Effector memory CD8-positive, alpha-beta T cell (primary cell): ENCODE results near the gene MTUS2.

Source experiments
- ATAC-seq: fragments of 150-1000 bp; cut with Tn5 transposase; replicated peaks from 2 replicates; pipeline ENCODE4 v1.10.0; 2021; ENCODE audit warnings: mild to moderate bottlenecking, moderate library complexity
- DNase-seq, 3 experiments: peaks; one replicate each; pipeline ENCODE4 v3.0.0; 2021
- H3K27ac Mint-ChIP-seq, 2 donors: one replicate each; pipeline ENCODE4 v1.8.0; 2022; ENCODE audit warnings: mild to moderate bottlenecking in 2 of 2, mixed read lengths in 2 of 2, moderate library complexity in 2 of 2
- H3K27me3 Mint-ChIP-seq, 2 donors: one replicate each; pipeline ENCODE4 v1.8.0; 2022; ENCODE audit warnings: mixed read lengths in 2 of 2
- H3K36me3 Mint-ChIP-seq: one replicate; pipeline ENCODE4 v1.8.0; 2022; ENCODE audit warnings: mild to moderate bottlenecking, moderate library complexity, mixed read lengths; ENCODE audit not compliant: insufficient read depth
- H3K4me1 Mint-ChIP-seq, 2 donors: one replicate each; pipeline ENCODE4 v1.8.0; 2022; ENCODE audit warnings: low read depth in 2 of 2, mixed read lengths in 2 of 2
- H3K4me3 Mint-ChIP-seq, 2 donors: one replicate each; pipeline ENCODE4 v1.8.0; 2022; ENCODE audit warnings: mild to moderate bottlenecking in 2 of 2, mixed read lengths in 2 of 2, moderate library complexity in 2 of 2
- H3K9me3 Mint-ChIP-seq, 2 donors: one replicate each; pipeline ENCODE4 v1.8.0; 2022; ENCODE audit warnings: mixed read lengths in 2 of 2

The MTUS2 gene

DNA sequence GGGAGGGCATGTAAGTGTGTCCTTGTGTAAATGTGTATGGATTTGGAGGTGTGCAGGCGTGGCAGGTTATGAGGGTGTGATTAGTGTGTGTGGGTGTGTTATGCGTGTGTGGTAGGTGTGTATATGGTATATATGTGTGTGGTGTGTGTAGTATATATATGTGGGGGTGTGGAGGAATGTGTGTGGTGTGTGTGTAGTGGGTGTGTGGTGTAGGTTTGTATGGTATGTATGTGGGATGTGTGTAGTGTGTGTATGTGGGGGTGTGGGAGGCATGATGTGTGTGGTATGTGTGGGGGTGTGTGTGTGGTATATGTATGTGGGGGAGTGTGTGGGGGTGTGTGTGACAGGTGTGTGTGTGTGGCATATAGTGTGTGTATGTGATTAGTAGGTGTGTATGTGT, 671.1 kb downstream of the MTUS2 start:
- ATAC-seq (no peak), DNase-seq (no peak)
- Mint-ChIP-seq H3K27me3 (peaks cover 21 to 25% of the 10 kb centered on the region in 2 donors), H3K36me3 (no peaks in the 10 kb centered on the region), H3K4me1 (peaks cover 0 to 4% of the 10 kb centered on the region in 2 donors), H3K9me3 (no peaks in the 10 kb centered on the region), H3K27ac (no peak overlapping the region), H3K4me3 (no peak overlapping the region)

DNA sequence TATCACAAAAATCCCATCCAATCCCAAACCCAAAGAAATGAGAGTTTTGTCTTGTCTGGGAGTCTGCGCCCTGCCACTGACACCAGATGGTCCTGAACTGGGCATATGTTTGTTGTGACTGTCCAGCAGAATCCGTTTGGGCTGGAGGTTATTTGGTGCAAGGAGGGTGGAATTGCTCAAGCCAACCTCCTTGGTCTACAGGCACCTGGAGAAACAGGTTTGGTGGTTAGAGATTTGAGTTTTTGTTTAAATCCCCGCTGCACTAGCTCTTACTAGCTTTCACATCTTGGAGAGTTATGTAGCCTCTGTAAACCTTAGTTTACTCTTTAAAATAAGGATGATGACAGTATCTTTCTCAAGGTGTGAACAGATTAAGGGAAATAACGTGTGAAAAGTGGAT, 673.7 kb downstream of the MTUS2 start:
- H3K27me3 Mint-ChIP-seq, result peaks cover 26 to 39% of the 10 kb centered on the region in 2 donors
- H3K36me3 Mint-ChIP-seq, result no peaks in the 10 kb centered on the region
- peaks cover 0 to 7% of the 10 kb centered on the region in 2 donors for H3K4me1 Mint-ChIP-seq
- no peak for DNase-seq
- no peak for ATAC-seq
- H3K27ac Mint-ChIP-seq, result no peak overlapping the region
- no peak overlapping the region for H3K4me3 Mint-ChIP-seq
- no peaks in the 10 kb centered on the region for H3K9me3 Mint-ChIP-seq

DNA sequence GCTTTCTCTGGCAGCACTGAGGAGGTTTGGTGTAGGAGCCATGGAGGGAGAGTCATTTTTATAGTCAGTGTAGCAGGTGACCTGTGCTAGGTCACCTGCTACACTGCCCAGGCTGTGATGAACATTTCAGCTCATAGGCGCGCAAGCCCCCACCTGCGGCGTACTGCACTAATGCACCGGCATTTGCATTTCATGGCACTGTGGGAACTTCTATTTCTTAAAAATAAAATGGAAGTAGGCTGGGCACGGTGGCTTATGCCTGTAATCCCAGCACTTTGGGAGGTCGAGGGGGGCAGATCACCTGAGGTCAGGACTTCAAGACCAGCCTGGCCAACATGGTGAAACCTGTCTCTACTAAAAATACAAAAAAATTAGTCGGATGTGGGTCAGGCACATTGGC, 674.4 kb downstream of the MTUS2 start:
- H3K4me3 Mint-ChIP-seq, result no peak overlapping the region
- H3K4me1 Mint-ChIP-seq, result peaks cover 0 to 7% of the 10 kb centered on the region in 2 donors
- no peaks in the 10 kb centered on the region for H3K9me3 Mint-ChIP-seq
- ATAC-seq (no peak), DNase-seq (no peak)
- H3K27me3 Mint-ChIP-seq, result peaks cover 25 to 39% of the 10 kb centered on the region in 2 donors
- H3K36me3 Mint-ChIP-seq, result no peaks in the 10 kb centered on the region
- no peak overlapping the region for H3K27ac Mint-ChIP-seq

DNA sequence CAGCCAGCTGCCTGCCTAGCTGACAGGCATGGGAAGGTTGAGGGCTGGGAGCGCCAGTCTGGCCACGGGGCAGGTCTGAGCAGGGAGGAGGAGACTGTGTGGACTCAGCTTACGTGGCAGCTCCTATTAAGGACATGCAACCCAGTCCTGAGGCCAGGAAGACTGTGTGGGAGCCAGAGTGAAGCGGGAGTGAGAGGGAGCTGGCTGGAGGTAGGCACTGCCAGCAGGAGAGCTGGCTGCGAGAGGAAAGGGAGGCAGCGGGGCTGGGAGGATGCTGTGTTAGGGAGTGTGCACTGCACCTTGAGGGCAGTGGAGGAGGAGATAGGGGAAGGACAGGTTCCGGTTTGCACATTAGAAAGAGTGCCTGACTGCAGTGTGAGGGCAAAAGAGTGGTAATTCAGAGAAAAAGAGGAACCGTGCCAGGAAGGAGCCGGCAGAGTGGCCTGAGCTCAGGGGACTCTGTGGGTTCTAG, 676.1 kb downstream of the MTUS2 start:
- Mint-ChIP-seq H3K27me3 (peaks cover 25 to 39% of the 10 kb centered on the region in 2 donors), H3K4me3 (peak overlapping the region in 1 of 2 donors; percentile 13), H3K9me3 (no peaks in the 10 kb centered on the region), H3K36me3 (no peaks in the 10 kb centered on the region), H3K4me1 (peaks cover 0 to 7% of the 10 kb centered on the region in 2 donors), H3K27ac (no peak overlapping the region)
- DNase-seq (no peak), ATAC-seq (peak; percentile 43)

DNA sequence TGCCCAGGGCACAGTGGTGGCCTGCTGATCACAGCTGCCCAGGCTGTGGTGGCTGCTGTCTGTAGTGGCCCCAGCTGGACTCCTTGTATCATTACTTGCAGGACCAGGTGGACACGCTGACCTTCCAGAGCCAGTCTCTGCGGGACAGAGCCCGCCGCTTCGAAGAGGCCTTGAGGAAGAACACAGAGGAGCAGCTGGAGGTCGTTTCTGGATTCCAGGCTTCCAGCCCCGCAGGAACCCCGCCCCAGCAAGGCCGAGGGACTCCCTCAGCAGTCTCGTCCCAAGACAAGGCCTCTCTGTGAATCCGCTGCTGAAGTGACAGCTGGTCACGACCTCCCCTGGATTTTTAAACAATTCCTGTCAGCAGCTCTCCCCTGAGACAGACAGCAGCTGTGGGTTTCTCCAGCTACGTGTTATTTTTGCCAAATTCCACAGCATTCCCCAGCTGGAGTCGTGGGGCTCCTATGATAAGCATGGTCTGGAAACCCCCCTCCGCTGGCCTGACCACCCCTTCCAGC, 677.1 kb downstream of the MTUS2 start:
- ATAC-seq, result no peak
- no peak for DNase-seq
- no peak overlapping the region for H3K4me3 Mint-ChIP-seq
- no peak overlapping the region for H3K27ac Mint-ChIP-seq
- no peaks in the 10 kb centered on the region for H3K9me3 Mint-ChIP-seq
- H3K4me1 Mint-ChIP-seq, result peaks cover 0 to 7% of the 10 kb centered on the region in 2 donors
- peaks cover 25 to 46% of the 10 kb centered on the region in 2 donors for H3K27me3 Mint-ChIP-seq
- H3K36me3 Mint-ChIP-seq, result no peaks in the 10 kb centered on the region

DNA sequence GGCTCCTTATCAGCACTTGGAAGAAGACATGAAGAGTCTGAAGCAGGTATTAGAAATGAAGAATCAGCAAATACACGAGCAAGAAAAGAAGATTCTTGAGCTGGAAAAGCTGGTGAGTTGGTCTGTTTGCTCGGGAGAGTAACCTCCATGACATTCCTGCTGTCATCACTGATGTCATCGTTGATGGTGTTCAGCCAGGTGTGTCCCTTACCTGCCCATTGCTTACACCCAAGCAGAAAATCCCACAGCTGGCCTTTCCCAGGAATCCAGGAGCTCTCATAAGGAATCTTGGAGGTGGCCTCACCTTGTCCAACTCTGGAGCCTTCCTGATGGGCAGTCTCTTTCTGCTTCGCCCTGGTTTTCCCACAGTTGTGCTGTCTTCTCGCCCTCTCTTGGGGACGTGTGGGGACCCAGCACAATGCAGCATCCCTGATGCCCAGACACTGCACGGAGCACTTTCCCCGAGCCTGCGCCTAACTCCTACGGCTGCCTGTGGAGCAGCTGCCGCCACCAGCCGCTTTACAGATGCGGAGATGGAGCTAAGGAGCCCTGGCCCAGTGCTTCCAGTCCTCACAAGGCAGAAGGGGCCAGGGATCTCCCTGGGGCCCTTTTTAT, 678.4 kb downstream of the MTUS2 start:
- ATAC-seq (no peak), DNase-seq (no peak)
- Mint-ChIP-seq H3K4me3 (no peak overlapping the region), H3K27me3 (peaks cover 37 to 56% of the 10 kb centered on the region in 2 donors), H3K36me3 (no peaks in the 10 kb centered on the region), H3K9me3 (no peaks in the 10 kb centered on the region), H3K27ac (no peak overlapping the region), H3K4me1 (peaks cover 0 to 7% of the 10 kb centered on the region in 2 donors)

DNA sequence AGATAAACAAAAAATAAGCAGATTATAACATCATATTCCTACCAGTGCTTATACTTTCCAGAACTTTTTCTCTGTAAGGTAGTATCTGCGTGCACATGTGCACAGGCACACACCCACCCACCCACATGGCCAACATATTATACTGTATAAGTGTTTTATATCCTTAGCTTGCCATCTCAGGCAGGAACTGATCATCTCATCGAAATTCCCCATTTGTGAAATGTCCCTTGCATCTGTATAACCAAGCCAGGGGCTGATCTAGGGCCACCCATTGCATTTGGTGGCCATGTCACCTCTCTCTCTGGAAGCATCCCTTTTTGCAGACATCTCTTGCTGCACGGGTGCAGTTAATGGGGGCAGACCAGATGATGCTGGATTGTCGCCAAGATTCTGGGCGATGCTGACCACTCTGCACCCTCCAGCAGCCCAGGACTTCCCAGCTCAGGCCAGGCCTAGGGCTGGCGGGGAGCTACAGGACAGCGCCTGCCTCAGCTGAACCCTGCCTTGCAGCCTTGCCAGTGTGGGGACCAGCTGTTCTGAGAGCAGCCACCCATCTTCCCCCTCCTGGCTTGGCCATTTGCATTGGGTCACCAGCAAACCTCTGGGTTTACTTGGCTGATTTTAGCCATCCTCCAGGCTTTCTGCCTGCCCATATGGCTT, 679.5 kb downstream of the MTUS2 start:
- no peak overlapping the region for H3K27ac Mint-ChIP-seq
- DNase-seq (no peak), ATAC-seq (no peak)
- no peaks in the 10 kb centered on the region for H3K9me3 Mint-ChIP-seq
- H3K27me3 Mint-ChIP-seq, result peaks cover 48 to 54% of the 10 kb centered on the region in 2 donors
- peaks cover 0 to 7% of the 10 kb centered on the region in 2 donors for H3K4me1 Mint-ChIP-seq
- no peaks in the 10 kb centered on the region for H3K36me3 Mint-ChIP-seq
- H3K4me3 Mint-ChIP-seq, result no peak overlapping the region

DNA sequence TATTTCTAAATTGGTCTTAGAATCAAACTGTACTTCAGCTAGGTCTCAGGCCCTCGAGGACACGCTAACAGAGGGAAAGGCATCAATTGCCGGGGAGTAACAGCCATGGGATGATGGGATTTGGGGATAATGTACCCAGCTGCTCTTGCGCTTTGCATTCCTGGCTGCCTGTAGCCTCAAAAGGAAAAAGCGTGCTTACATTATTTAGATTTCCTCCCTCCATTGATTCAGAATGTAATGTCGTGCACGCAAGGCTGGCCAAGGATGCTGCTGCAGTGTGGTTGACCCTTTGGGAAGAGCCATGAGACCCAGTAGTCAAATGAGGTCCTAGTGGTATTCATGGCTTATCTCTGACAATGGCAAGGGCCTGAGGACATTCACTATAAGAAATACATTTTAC, 680.2 kb downstream of the MTUS2 start:
- Mint-ChIP-seq H3K27ac (no peak overlapping the region), H3K36me3 (no peaks in the 10 kb centered on the region), H3K27me3 (peaks cover 52 to 54% of the 10 kb centered on the region in 2 donors), H3K4me1 (peaks cover 0 to 7% of the 10 kb centered on the region in 2 donors), H3K9me3 (no peaks in the 10 kb centered on the region), H3K4me3 (no peak overlapping the region)
- ATAC-seq, result no peak
- no peak for DNase-seq

DNA sequence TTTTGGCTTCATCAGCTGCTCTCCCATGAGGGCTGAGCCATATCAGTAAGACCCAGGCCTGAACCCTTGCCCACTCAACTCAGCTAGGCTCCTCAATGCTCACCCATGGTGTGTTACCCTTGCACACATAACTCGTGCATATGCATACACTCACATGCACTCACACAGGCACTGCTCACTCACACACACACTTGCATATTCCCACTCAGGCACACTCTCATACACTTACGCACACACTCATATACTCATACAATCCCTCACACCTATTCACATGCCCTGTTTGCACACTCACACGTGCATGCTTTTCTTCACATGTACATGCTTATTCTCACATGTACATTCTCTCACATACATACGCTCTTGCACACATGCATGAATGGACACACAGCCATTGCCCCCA, 681.5 kb downstream of the MTUS2 start:
- Mint-ChIP-seq H3K27ac (no peak overlapping the region), H3K9me3 (no peaks in the 10 kb centered on the region), H3K4me3 (no peak overlapping the region), H3K36me3 (no peaks in the 10 kb centered on the region), H3K27me3 (peaks cover 41 to 46% of the 10 kb centered on the region in 2 donors), H3K4me1 (no peaks in the 10 kb centered on the region)
- no peak for DNase-seq
- no peak for ATAC-seq

DNA sequence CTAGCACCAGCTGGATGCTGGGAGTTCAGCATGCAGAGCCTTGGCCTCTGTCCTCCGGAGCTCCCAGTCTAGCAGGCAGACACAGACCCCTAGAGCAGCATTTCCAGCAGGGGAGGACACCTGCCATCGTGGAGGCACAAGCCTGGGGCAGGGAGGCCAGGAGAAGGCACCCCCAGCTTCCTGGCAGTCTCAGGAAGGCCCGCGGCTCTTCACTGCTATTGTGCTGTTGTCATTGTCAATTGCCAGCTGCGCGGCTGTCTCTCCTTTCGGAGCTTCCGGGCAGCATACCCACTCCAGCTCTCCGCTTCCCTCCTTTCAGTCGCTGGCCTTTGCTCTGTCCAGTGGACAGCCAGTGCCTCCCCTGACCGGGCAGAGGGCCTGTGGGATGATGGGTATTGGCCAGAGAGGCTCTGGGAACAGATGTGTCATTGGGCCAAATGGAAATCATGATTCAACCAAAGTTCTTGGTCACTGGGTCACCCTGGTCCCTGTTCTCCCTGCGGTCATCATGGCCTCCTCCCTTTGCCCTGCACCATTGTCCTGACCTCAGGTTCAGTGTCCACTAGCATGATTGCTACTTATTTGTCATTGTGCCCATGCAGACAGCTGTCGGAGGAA, 682.4 kb downstream of the MTUS2 start:
- Mint-ChIP-seq H3K4me1 (no peaks in the 10 kb centered on the region), H3K27ac (no peak overlapping the region), H3K27me3 (peaks cover 32 to 37% of the 10 kb centered on the region in 2 donors), H3K36me3 (no peaks in the 10 kb centered on the region), H3K9me3 (no peaks in the 10 kb centered on the region), H3K4me3 (no peak overlapping the region)
- ATAC-seq, result no peak
- no peak for DNase-seq

DNA sequence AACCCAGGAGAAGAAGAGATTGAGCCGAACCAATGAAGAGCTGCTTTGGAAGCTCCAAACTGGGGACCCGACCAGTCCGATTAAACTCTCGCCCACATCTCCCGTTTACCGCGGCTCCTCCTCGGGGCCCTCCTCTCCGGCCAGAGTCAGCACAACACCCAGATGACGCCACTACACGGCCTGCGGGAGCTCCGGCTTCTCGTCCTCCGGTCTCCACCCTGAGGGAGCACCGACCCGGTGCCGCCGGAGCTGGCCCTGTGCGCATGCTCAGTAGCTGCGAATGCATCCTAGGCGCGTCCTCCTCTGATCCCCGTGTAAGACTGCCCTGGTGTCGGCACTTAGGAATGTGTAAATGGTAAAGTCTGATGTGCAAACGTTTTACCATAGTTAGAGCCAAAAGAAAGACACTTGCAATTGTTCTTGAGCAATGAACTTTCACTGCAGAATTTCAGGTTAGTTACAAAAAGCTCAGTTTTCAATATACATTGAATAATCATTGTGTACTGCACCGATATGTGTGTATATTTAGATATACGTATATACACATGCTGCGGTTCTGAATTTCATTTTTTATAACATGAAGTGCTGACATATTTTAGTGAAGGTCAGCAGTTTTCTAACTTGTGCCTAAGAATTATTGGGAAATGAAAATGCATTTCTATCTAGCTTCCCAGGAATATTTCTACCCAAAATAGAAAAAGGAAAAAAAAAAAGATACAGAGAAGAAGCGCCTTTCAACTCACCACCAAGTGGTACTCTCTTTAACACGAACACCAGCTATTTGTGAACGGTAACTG, 683.1 kb downstream of the MTUS2 start:
- no peak overlapping the region for H3K4me3 Mint-ChIP-seq
- H3K9me3 Mint-ChIP-seq, result no peaks in the 10 kb centered on the region
- DNase-seq (no peak), ATAC-seq (no peak)
- peaks cover 28 to 34% of the 10 kb centered on the region in 2 donors for H3K27me3 Mint-ChIP-seq
- no peaks in the 10 kb centered on the region for H3K36me3 Mint-ChIP-seq
- H3K4me1 Mint-ChIP-seq, result no peaks in the 10 kb centered on the region
- no peak overlapping the region for H3K27ac Mint-ChIP-seq

DNA sequence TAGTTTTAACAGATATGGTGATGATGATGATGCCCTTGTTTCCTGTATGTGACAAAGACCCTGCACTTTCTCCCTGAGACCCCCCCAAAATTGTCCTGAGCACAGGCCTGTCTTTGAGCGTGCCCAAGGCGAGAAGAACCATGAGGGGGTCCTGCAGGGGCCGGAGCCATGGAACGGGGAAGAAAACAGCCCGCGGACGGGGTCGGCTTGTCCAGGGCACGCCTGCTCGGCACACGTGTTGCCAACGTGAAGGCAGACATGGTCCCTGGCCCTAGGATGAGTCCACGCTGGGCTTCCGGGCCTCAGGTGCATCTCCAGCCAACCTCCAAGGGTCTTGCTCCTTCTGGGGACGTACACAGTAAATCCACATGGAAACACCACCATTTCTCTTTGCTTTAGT, 684.6 kb downstream of the MTUS2 start:
- Mint-ChIP-seq H3K4me3 (no peak overlapping the region), H3K27me3 (peaks cover 21 to 34% of the 10 kb centered on the region in 2 donors), H3K4me1 (no peaks in the 10 kb centered on the region), H3K27ac (no peak overlapping the region), H3K9me3 (no peaks in the 10 kb centered on the region), H3K36me3 (no peaks in the 10 kb centered on the region)
- DNase-seq, result no peak
- ATAC-seq, result no peak

DNA sequence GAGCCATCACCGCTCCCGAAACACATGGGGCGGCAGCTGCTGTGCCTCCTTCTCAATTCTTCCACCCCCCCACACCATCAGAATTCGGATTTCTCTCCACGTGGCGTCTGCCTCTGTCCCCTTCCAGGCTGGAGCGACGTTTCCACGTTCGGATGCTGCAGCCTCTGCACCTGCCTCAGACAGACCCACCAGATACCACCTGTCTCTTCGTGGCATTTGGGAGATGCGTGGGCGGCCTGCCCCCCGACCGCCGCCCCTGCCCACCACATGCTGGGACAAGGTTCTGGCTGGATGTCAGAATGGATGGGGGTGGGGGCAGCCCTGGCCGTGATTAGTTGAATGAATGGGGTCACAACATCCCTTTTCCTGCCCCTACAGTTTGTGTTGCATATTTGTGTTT, 685.4 kb downstream of the MTUS2 start:
- Mint-ChIP-seq H3K4me1 (no peaks in the 10 kb centered on the region), H3K27ac (no peak overlapping the region), H3K9me3 (no peaks in the 10 kb centered on the region), H3K36me3 (no peaks in the 10 kb centered on the region), H3K4me3 (no peak overlapping the region), H3K27me3 (peaks cover 21 to 34% of the 10 kb centered on the region in 2 donors)
- DNase-seq (no peak), ATAC-seq (no peak)
